ENCODE measurements around the gene ELMOD1. TPM values are rescaled to one million over a fixed set of nuclear protein-coding genes. Genes with fewer than 3 reads are reported as not detected.

ELMOD1 gene
- total RNA-seq, 1 donor from 2014 or later, result 0.20 TPM

GRCh38 chr11:107583629-107584195, 7.2 kb upstream of the ELMOD1 start:
- DNase-seq (ENCODE audit: low read depth in 2 of 2), result no peak

GRCh38 chr11:107587306-107587979, 3.5 kb upstream of the ELMOD1 start:
- DNase-seq (ENCODE audit: low read depth in 2 of 2), result no peak

- DNase-seq (ENCODE audit: low read depth in 2 of 2), result peak in 1 of 2 donors; percentile 29
Observed at GRCh38 chr11:107591378-107592230, 657 bp downstream of the ELMOD1 start.

GRCh38 chr11:107592231-107592590, 1.3 kb downstream of the ELMOD1 start:
- peak in 1 of 2 donors; percentile 83 for DNase-seq (ENCODE audit: low read depth in 2 of 2)

- no peak for DNase-seq (ENCODE audit: low read depth in 2 of 2)
Observed at GRCh38 chr11:107592813-107593212, 1.9 kb downstream of the ELMOD1 start.

- no peak for DNase-seq (ENCODE audit: low read depth in 2 of 2)
Observed at GRCh38 chr11:107593951-107594350, 3.0 kb downstream of the ELMOD1 start.

- DNase-seq (ENCODE audit: low read depth in 2 of 2), result no peak
Observed at GRCh38 chr11:107594736-107595135, 3.8 kb downstream of the ELMOD1 start.

GRCh38 chr11:107598225-107599139, 7.5 kb downstream of the ELMOD1 start:
- peak; percentile 25 to 60 for DNase-seq (ENCODE audit: low read depth in 2 of 2)

GRCh38 chr11:107605061-107606006, 14.4 kb downstream of the ELMOD1 start:
- no peak for DNase-seq (ENCODE audit: low read depth in 2 of 2)

- no peak for DNase-seq (ENCODE audit: low read depth in 2 of 2)
Observed at GRCh38 chr11:107606141-107606540, 15.2 kb downstream of the ELMOD1 start.

- DNase-seq (ENCODE audit: low read depth in 2 of 2), result peak; percentile 46 to 52
Observed at GRCh38 chr11:107608809-107609208, 17.9 kb downstream of the ELMOD1 start.

GRCh38 chr11:107609400-107610218, 18.7 kb downstream of the ELMOD1 start:
- DNase-seq (ENCODE audit: low read depth in 2 of 2), result no peak

- DNase-seq (ENCODE audit: low read depth in 2 of 2), result no peak
Observed at GRCh38 chr11:107612445-107612844, 21.5 kb downstream of the ELMOD1 start.

GRCh38 chr11:107619926-107620325, 29.0 kb downstream of the ELMOD1 start:
- peak; percentile 4 to 83 for DNase-seq (ENCODE audit: low read depth in 2 of 2)

- no peak for DNase-seq (ENCODE audit: low read depth in 2 of 2)
Observed at GRCh38 chr11:107621081-107621480, 30.1 kb downstream of the ELMOD1 start.

- DNase-seq (ENCODE audit: low read depth in 2 of 2), result peak in 1 of 2 donors; percentile 18
Observed at GRCh38 chr11:107623183-107623582, 32.2 kb downstream of the ELMOD1 start.

GRCh38 chr11:107624983-107625684, 34.2 kb downstream of the ELMOD1 start:
- peak in 1 of 2 donors; percentile 10 for DNase-seq (ENCODE audit: low read depth in 2 of 2)

GRCh38 chr11:107625685-107625989, 34.7 kb downstream of the ELMOD1 start:
- no peak for DNase-seq (ENCODE audit: low read depth in 2 of 2)

GRCh38 chr11:107631043-107631442, 40.1 kb downstream of the ELMOD1 start:
- DNase-seq (ENCODE audit: low read depth in 2 of 2), result no peak

Data from lung microvascular endothelial cell (primary cell).